SHP77 (cell line): Measurements from ENCODE around the gene CCDC191.

ENCODE experiments used
- DNase-seq, 2 experiments: peaks; one replicate each; lab custom pipeline; 2025; lab: John Stamatoyannopoulos, UW

CCDC191 gene, protein sequence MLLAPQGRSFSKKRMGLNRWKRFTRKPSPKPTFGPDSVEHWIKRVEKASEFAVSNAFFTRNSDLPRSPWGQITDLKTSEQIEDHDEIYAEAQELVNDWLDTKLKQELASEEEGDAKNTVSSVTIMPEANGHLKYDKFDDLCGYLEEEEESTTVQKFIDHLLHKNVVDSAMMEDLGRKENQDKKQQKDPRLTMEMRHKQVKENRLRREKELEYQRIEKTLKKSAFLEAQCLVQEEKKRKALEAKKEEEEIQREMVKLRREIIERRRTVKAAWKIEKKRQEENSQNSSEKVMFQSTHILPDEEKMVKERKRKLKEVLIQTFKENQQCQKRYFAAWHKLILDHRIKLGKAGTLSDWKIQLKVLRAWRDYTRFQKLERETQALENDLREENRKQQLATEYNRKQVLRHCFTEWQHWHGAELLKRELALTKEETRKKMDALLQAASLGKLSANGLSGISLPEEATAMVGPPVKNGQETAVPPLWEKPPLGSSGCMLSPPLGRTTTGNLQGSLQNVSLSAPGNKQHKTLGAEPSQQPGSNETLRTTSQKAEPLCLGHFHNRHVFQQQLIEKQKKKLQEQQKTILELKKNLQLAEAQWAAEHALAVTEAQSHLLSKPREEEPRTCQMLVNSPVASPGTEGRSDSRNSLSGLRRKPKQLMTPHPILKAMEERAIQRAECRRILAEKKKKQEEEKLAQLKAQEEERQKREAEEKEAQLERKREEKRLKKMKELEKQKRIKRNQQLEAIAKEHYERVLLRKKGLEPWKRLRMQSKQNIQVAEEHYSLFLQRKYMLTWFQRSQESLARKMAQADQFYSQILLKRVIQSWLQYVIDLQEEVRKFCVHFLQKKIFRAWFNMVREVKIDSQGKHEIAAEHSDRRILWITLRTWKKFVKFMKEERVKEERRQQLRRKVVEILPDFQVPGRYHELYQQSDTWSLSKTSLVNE

DNA sequence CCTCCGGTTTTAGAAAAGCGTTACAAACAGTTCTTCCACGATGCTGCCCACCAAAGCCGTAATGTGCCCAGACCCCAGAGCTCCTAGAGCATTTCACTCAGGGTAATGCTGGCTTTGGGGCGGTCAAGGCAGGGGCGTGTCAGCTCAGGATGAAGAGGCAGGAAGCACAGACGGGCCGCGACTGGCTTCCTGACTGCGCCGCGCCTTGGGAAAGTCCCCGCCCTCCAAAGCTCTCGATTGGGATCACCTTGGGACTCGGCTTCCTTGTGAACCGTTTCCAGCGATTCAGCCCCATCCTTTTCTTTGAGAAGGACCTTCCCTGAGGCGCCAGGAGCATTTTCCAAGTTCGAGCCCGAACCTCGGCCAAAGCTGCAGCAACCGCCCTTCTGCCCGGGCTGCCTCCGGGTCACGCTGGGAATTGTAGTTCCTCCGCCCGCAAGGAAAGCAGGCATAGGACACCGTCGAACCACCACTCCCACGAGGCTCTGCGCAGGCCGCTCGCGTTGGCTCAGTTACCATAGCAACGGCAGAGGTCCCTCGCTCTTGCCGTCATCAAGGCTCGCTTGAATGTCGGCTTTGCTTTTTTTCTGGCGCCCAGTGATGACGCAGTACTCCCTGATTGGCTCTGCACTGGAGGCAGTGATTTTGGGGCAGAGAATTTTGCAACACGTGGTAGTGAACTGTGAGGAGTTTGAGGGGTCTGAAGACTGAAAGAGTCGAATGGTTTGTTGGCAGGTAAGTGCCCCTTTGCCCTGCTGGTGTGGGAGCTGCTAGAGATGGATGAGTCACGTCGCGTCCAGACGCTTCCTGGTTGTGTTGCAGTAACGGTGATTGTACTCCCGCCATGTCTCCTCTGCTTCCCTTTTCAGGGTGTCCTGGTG is at the start of gene CCDC191, which contains the start of gene QTRT2:
Gene CCDC191, minus strand, starts transcription at position 397 of the 881 bp plus-strand sequence. Its CDS starts 60 bp downstream, at position 337.
Gene QTRT2, plus strand, starts transcription at position 608 of the 881 bp plus-strand sequence. CDS start 8,521 bp downstream, outside the sequence.
- peak; percentile 98 to 99 for DNase-seq

DNA sequence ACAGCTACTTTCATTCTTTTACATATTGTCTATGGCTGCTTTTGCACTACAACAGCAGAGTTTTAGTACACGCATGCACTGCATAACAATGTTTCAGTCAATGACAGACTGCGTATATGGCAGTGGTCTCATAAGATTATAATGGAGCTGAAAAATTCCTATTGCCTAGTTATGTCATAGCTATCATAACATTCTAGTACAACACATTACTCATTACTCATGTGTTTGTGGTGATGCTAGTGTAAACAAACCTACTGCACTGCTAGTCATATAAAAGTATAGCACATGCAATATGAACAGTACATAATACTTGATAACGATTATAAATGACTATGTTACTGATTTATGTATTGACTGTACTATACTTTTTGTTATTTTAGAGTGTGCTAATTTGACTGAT is 48.1 kb upstream of the CCDC191 start:
- DNase-seq, result no peak

DNA sequence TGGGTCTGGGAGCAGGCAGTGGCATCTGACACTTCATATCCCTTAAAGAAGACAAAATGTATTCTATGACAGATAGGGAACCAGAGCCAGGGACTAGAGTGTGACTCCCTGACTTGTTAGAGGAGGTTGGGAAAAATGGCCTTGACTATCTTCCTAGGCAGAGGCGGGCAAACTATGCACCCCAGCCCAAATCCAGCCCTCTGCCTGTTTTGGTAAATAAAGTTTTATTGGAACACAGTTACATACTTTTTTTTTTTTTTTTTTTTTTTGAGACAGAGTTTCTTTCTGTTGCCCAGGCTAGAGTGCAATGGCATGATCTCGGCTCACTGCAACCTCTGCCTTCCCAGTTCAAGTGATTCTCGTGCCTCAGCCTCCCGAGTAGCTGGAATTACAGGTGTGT is 47.5 kb upstream of the CCDC191 start:
- DNase-seq, result no peak

DNA sequence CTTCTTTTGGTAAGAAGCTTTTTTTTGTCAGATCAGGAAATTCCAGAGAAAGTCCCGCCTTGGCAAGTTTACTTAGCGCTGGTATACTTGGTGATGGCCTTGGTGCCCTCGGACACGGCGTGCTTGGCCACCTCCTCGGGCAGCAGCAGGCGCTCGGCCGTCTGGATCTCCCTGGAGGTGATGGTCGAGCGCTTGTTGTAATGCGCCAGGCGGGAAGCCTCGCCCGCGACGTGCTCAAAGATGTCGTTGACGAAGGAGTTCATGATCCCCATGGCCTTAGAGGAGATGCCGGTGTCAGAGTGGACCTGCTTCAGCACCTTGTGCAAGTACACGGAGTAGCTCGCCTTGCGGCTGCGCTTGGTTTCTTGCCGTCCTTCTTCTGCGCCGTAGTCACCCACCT is 46.9 kb upstream of the CCDC191 start:
- DNase-seq, result no peak

DNA sequence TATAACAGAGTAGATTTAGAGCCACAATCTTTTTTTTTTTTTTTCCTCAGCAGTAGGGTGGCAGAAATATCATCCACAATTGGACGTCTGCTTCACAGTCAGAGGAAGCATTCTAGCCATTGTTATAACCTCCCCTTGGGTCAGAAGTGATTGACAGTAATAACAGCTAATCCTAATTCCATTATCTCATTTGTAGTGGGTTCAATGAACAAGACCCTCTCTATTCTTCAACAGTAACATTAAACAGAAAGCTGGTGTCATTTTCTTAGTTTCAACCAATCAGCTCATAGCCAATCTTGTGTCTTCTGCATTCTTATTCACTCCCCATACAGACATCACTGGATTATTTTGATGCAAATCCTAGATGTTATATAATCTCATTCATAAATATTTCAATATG is 44.8 kb upstream of the CCDC191 start:
- DNase-seq, result no peak

GRCh38 chr3:114095796-114096195 is 39.5 kb upstream of the CCDC191 start:
- no peak for DNase-seq

DNA sequence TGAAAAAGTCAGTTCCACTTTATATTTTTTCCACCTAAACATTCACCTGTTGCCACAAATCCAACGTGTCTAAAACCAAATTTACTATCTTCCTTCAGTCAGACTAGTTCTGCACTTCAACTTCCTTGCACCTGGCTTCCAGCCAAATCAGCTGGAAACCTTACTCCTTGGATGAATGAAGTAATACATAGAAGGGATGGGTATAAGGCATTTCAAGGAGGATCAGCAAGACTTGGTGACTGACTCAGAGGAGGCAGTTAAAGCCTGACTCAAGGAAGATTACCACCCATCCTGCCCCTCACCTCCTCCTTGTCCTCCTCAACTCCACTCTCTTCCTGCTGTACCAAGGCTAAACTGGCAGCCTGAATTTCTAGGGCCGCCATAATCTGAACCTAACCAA is 37.3 kb upstream of the CCDC191 start:
- no peak for DNase-seq

DNA sequence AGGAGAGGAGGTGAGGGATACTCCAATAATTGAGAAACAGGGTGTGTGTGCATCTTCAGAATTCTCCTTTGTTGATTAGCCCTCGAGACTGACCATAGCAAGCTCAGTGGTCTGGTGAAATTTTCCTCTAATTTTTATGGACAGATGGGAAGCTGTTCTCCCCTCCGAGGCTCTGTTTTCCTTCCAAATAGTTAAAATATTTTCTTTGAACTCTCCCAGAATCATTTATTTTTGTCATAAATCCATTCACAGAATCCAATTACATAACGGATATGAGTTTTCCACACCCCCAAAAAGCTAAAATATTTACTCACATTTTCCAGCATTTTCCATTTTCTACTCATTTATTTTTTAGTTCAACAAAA is 36.7 kb upstream of the CCDC191 start:
- no peak for DNase-seq

- DNase-seq, result no peak
Measured at GRCh38 chr3:114092151-114093015, 36.1 kb upstream of the CCDC191 start.

DNA sequence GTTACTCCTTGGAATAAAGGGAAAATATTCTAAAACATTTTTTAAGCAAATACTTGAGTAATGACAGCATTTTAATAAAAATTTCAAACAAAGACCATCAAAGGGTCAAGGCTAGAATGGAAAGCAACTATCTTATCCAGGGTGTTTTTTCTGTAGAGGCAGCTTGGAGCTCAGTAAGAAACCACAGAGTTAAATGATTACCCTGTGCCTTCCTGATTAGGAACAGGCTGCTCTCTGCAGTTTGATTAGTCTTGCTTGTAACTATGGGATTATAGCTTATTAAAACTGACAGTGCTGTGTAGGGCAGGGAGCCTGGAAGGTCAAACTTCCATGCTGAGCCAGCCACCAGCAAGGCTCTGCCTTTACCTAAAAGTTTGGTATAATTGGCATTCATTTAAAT is 33.3 kb upstream of the CCDC191 start:
- DNase-seq, result no peak

DNA sequence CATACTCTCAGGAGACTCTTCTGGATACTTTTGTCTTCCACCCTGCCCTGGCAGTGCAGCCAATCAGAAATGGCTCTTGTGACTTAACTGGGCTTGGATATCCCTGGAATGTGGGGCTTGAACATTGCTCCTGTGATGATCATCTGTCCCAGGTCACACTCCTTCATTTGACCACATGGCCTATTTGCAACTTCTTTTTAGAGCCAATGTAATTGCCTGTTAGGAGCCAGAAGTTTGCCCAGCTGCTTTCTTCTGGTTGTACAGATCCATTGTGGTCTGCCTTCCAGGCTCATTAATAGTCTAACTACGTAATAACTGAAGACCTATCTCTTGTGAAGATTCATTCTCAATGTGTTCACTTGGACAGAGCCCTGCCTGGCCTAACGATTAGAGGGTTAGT is 30.0 kb upstream of the CCDC191 start:
- no peak for DNase-seq

GRCh38 chr3:114083112-114083511 is 26.8 kb upstream of the CCDC191 start:
- no peak for DNase-seq

GRCh38 chr3:114081037-114081436 is 24.7 kb upstream of the CCDC191 start:
- no peak for DNase-seq

GRCh38 chr3:114080201-114080600 is 23.9 kb upstream of the CCDC191 start:
- no peak for DNase-seq

- DNase-seq, result no peak
Measured at GRCh38 chr3:114079761-114080160, 23.4 kb upstream of the CCDC191 start.

- DNase-seq, result no peak
Measured at GRCh38 chr3:114078126-114078525, 21.8 kb upstream of the CCDC191 start.

DNA sequence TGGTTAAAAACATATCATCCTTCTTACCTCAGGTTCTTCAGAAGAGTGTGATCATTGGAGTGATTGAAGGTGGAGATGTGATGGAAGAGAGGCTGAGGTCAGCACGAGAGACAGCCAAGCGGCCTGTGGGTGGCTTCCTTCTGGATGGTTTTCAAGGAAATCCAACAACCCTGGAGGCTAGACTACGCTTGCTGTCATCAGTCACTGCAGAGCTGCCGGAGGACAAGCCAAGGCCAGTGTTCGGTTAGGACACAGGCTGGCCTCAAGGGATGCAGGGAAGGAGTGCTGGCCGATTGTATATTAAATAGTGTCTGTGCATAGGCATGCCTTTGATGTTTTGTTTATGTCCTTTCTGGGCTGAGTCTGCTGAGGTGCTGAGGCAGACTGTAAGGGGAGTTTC is 20.4 kb upstream of the CCDC191 start:
- DNase-seq, result no peak

GRCh38 chr3:114071786-114072185 is 15.5 kb upstream of the CCDC191 start:
- no peak for DNase-seq

- no peak for DNase-seq
Measured at GRCh38 chr3:114068336-114068735, 12.0 kb upstream of the CCDC191 start.

DNA sequence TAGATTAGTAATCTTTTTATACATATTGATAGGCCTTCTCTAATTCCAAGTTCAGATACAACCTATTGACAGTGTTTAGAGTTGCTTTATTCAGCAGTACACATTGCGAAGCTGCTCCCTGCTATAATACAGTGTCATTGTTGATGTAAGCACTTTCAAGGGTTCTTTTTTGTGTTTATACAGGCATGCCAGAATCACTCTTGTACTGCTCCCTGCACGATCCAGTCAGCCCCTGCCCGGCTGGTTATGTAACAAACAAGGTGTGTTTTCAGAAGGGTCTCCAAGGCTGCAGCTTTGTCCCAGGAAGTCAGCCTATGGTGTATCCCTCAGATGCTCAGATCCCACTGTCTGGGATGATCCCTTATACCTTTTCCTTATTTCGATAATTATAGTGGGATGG is 11.5 kb upstream of the CCDC191 start:
- no peak for DNase-seq
